Measurements from ENCODE around the gene ARHGEF16.

The ARHGEF16 gene

DNA sequence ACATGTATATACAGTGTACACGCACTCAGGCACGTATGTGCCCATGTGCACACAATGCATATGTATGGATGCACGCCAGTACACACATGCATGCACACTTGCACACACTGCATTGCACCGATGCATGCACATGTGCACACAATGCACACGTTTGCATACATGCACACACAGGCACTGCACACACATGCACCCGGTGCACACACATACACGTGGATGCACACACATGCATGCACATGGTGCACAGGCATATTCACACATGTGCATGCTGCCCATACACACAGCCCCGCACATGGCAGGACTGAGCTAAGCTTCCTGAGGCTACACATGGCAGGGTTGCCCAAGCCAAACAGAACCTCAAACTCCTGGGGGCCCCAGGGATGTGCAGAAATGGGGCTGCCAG, 19.6 kb downstream of the ARHGEF16 start (continued):
- TF ChIP-seq, protein P1, sequence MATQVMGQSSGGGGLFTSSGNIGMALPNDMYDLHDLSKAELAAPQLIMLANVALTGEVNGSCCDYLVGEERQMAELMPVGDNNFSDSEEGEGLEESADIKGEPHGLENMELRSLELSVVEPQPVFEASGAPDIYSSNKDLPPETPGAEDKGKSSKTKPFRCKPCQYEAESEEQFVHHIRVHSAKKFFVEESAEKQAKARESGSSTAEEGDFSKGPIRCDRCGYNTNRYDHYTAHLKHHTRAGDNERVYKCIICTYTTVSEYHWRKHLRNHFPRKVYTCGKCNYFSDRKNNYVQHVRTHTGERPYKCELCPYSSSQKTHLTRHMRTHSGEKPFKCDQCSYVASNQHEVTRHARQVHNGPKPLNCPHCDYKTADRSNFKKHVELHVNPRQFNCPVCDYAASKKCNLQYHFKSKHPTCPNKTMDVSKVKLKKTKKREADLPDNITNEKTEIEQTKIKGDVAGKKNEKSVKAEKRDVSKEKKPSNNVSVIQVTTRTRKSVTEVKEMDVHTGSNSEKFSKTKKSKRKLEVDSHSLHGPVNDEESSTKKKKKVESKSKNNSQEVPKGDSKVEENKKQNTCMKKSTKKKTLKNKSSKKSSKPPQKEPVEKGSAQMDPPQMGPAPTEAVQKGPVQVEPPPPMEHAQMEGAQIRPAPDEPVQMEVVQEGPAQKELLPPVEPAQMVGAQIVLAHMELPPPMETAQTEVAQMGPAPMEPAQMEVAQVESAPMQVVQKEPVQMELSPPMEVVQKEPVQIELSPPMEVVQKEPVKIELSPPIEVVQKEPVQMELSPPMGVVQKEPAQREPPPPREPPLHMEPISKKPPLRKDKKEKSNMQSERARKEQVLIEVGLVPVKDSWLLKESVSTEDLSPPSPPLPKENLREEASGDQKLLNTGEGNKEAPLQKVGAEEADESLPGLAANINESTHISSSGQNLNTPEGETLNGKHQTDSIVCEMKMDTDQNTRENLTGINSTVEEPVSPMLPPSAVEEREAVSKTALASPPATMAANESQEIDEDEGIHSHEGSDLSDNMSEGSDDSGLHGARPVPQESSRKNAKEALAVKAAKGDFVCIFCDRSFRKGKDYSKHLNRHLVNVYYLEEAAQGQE (tag by site-specific recombination; IDR thresholded peaks at IDR 0.05) = no peak
- TF ChIP-seq HIC1 (tag by site-specific recombination; IDR thresholded peaks at IDR 0.05) (no peak), SCRT1 (tag by site-specific recombination; IDR thresholded peaks at IDR 0.05; ENCODE audit: borderline replicate concordance) (no peak), ZNF433 (tag by site-specific recombination; IDR thresholded peaks at IDR 0.05; ENCODE audit: low read depth) (no peak), ZSCAN23 (tag by site-specific recombination; IDR thresholded peaks at IDR 0.05) (no peak), ZNF266 (tag by site-specific recombination; IDR thresholded peaks at IDR 0.05; ENCODE audit: low read depth) (no peak)
- TF ChIP-seq, protein P2, sequence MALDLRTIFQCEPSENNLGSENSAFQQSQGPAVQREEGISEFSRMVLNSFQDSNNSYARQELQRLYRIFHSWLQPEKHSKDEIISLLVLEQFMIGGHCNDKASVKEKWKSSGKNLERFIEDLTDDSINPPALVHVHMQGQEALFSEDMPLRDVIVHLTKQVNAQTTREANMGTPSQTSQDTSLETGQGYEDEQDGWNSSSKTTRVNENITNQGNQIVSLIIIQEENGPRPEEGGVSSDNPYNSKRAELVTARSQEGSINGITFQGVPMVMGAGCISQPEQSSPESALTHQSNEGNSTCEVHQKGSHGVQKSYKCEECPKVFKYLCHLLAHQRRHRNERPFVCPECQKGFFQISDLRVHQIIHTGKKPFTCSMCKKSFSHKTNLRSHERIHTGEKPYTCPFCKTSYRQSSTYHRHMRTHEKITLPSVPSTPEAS (tag by site-specific recombination; IDR thresholded peaks at IDR 0.05) = peak; percentile 95

DNA sequence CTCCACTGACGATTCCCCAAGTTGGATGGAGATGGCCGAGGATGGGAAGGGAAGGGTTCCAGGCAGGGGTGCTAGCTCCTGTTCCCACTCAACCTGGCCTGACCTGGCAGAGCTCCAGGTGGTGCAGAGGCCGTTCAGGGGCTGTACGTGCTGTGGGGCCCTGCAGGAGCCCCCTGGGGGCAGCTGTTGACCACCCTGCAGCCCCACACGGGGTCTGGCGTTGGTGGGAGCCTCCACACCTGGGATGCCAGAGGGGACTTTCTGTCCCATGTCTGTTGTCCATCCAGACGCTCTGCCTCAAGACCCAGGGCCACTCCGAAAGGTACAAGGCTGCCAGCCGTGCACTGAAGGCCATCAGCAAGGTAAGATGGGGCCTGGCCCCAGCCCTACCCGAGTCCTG, 20.0 kb downstream of the ARHGEF16 start:
- Histone ChIP-seq H3K36me3 (ENCODE audit: control insufficient read depth in 2 of 2, insufficient read depth in 1 of 2, low read length in 2 of 2) (peaks cover 0 to 8% of the 10 kb centered on the region in 2 experiments; a peak in 1 of 3 replicates), H3K27ac (ENCODE audit: extremely low read depth, low read depth, low read length) (no peak overlapping the region), H3K4me1 (ENCODE audit: control insufficient read depth, insufficient read depth, low read length) (no peaks in the 10 kb centered on the region), H3K4me3 (ENCODE audit: low read depth, low read length) (no peak overlapping the region), H3K9me3 (ENCODE audit: control insufficient read depth, insufficient read depth, low read depth, low read length) (no peaks in the 10 kb centered on the region)
- ChIA-PET CTCF (no interaction called here), POLR2A (interaction anchor here (0.6 kb wide), 1 partner anchor 29 kb away, joined by 3 read pairs; no protein-coding TSS in a partner anchor)
- TF ChIP-seq ZNF302 (tag by site-specific recombination; IDR thresholded peaks at IDR 0.05; ENCODE audit: low read depth) (no peak), GLIS2 (tag by site-specific recombination; IDR thresholded peaks at IDR 0.05) (peak; percentile 31; the same call in 1 of the 2 replicates)

- Histone ChIP-seq H3K27ac (ENCODE audit: extremely low read depth, low read depth, low read length) (no peak overlapping the region), H3K9me3 (ENCODE audit: control insufficient read depth, insufficient read depth, low read depth, low read length) (no peaks in the 10 kb centered on the region), H3K36me3 (ENCODE audit: control insufficient read depth in 2 of 2, insufficient read depth in 1 of 2, low read length in 2 of 2) (peaks cover 0 to 6% of the 10 kb centered on the region in 2 experiments; a peak in 1 of 3 replicates), H3K4me1 (ENCODE audit: control insufficient read depth, insufficient read depth, low read length) (no peaks in the 10 kb centered on the region), H3K4me3 (ENCODE audit: low read depth, low read length) (no peak overlapping the region)
- CTCF ChIA-PET = no interaction called here
- POLR2A ChIA-PET = no interaction called here
- TF ChIP-seq ZNF776 (tag by site-specific recombination; IDR thresholded peaks at IDR 0.05; ENCODE audit: borderline replicate concordance) = no peak
- TF ChIP-seq SCRT2 (tag by site-specific recombination; IDR thresholded peaks at IDR 0.05) = no peak
- TF ChIP-seq BCL11A (tag by site-specific recombination; IDR thresholded peaks at IDR 0.05; ENCODE audit: low read depth) = 0 out of 2 replicates have a peak, but pooled peaks have one; percentile 50
- TF ChIP-seq GLIS2 (tag by site-specific recombination; IDR thresholded peaks at IDR 0.05) = peak; percentile 46; the same call in 1 of the 2 replicates
- TF ChIP-seq, protein P3, sequence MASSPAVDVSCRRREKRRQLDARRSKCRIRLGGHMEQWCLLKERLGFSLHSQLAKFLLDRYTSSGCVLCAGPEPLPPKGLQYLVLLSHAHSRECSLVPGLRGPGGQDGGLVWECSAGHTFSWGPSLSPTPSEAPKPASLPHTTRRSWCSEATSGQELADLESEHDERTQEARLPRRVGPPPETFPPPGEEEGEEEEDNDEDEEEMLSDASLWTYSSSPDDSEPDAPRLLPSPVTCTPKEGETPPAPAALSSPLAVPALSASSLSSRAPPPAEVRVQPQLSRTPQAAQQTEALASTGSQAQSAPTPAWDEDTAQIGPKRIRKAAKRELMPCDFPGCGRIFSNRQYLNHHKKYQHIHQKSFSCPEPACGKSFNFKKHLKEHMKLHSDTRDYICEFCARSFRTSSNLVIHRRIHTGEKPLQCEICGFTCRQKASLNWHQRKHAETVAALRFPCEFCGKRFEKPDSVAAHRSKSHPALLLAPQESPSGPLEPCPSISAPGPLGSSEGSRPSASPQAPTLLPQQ (tag by site-specific recombination; IDR thresholded peaks at IDR 0.05) = no peak
- TF ChIP-seq, protein P4, sequence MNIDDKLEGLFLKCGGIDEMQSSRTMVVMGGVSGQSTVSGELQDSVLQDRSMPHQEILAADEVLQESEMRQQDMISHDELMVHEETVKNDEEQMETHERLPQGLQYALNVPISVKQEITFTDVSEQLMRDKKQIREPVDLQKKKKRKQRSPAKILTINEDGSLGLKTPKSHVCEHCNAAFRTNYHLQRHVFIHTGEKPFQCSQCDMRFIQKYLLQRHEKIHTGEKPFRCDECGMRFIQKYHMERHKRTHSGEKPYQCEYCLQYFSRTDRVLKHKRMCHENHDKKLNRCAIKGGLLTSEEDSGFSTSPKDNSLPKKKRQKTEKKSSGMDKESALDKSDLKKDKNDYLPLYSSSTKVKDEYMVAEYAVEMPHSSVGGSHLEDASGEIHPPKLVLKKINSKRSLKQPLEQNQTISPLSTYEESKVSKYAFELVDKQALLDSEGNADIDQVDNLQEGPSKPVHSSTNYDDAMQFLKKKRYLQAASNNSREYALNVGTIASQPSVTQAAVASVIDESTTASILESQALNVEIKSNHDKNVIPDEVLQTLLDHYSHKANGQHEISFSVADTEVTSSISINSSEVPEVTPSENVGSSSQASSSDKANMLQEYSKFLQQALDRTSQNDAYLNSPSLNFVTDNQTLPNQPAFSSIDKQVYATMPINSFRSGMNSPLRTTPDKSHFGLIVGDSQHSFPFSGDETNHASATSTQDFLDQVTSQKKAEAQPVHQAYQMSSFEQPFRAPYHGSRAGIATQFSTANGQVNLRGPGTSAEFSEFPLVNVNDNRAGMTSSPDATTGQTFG (tag by site-specific recombination; IDR thresholded peaks at IDR 0.05; ENCODE audit: borderline replicate concordance) = no peak
- TF ChIP-seq ZFP37 (tag by site-specific recombination; IDR thresholded peaks at IDR 0.05) = no peak
- no peak for TF ChIP-seq ZBTB6 (tag by site-specific recombination; IDR thresholded peaks at IDR 0.05)
- no peak for TF ChIP-seq TRIM28 (IDR thresholded peaks at IDR 0.05; ENCODE audit: borderline replicate concordance, low read length)
- TF ChIP-seq ZBTB26 (tag by site-specific recombination; optimal IDR thresholded peaks at IDR 0.05) = no peak
These were observed 21.5 kb downstream of the ARHGEF16 start for GRCh38 chr1:3475839-3476573.
